AG04449 (cell line): ENCODE results near the gene TSEN2.

Experiments
- CTCF ChIA-PET: fragments of 350-600 bp; formaldehyde crosslinking; extraction: SDS; loops from one replicate; lab custom pipeline; 2021; ENCODE audit warnings: antibody characterized with exemption; lab: Yijun Ruan, JAX
- POLR2A ChIA-PET: fragments of 400-600, 350-600 bp; formaldehyde crosslinking; extraction: SDS; loops from one replicate; lab custom pipeline; 2020; ENCODE audit warnings: antibody characterized with exemption, inconsistent platforms; lab: Yijun Ruan, JAX
- DNase-seq: peaks from one replicate; pipeline ENCODE4 v3.0.0-alpha.2; 2010; ENCODE audit warnings: low read depth, low spot score
- H3K4me3 ChIP-seq: 2 replicates; pipeline ENCODE4 v1.5.1; 2011; ENCODE audit warnings: low read depth, mild to moderate bottlenecking, control low read depth, low read length
- CTCF ChIP-seq: IDR thresholded peaks from one replicate; pipeline ENCODE4 v1.5.1; 2011; ENCODE audit warnings: mild to moderate bottlenecking, moderate library complexity, low read length, control low read depth, inconsistent platforms; ENCODE audit not compliant: insufficient read depth; ENCODE audit errors: missing control alignments

TSEN2 gene

GRCh38 chr3:12496453-12496761 is 12.1 kb downstream of the TSEN2 start:
- DNase-seq: no peak
- ChIA-PET POLR2A (no interaction called here), CTCF (interaction anchor here (0.7 kb wide), 1 partner anchor 361 kb away, joined by 3 read pairs; no protein-coding TSS in a partner anchor)
- no peak for TF ChIP-seq CTCF
- no peak overlapping the region for H3K4me3 ChIP-seq

- TF ChIP-seq CTCF: no peak
- no peak for DNase-seq
- POLR2A ChIA-PET: no interaction called here
- CTCF ChIA-PET: no interaction called here
- H3K4me3 ChIP-seq: no peak overlapping the region
Measured at GRCh38 chr3:12499474-12499873, 15.2 kb downstream of the TSEN2 start.

- ChIA-PET CTCF (interaction anchor here (0.9 to 1.3 kb wide), 2 partner anchors 22 to 325 kb away, joined by 3 read pairs; no protein-coding TSS in a partner anchor), POLR2A (no interaction called here)
- no peak for DNase-seq
- H3K4me3 ChIP-seq: no peak overlapping the region
- no peak for TF ChIP-seq CTCF
Measured at GRCh38 chr3:12501360-12502020, 17.2 kb downstream of the TSEN2 start.

- H3K4me3 ChIP-seq: no peak overlapping the region
- ChIA-PET POLR2A (no interaction called here), CTCF (no interaction called here)
- TF ChIP-seq CTCF: no peak
- no peak for DNase-seq
Measured at GRCh38 chr3:12503126-12503957, 19.1 kb downstream of the TSEN2 start.

GRCh38 chr3:12506201-12506709 is 22.0 kb downstream of the TSEN2 start:
- ChIA-PET CTCF (interaction anchor here (0.9 kb wide), 1 partner anchor 368 kb away, joined by 4 read pairs; no protein-coding TSS in a partner anchor), POLR2A (no interaction called here)

More at GRCh38 chr3:12506201-12506709, 22.0 kb downstream of the TSEN2 start:
- no peak for DNase-seq
- TF ChIP-seq CTCF: no peak
- H3K4me3 ChIP-seq: no peak overlapping the region
